Activated CD8-positive, alpha-beta memory T cell treated with anti-CD3 and anti-CD28 coated beads for 24 hours (primary cell): Measurements from ENCODE around the gene TMEM109.
A peak's percentile ranks its signal among the peaks of the same experiment; 100 is the strongest.

ENCODE experiments used
- DNase-seq: peaks from one replicate; pipeline ENCODE4 v3.0.0-alpha.2; 2020

Gene TMEM109

DNA sequence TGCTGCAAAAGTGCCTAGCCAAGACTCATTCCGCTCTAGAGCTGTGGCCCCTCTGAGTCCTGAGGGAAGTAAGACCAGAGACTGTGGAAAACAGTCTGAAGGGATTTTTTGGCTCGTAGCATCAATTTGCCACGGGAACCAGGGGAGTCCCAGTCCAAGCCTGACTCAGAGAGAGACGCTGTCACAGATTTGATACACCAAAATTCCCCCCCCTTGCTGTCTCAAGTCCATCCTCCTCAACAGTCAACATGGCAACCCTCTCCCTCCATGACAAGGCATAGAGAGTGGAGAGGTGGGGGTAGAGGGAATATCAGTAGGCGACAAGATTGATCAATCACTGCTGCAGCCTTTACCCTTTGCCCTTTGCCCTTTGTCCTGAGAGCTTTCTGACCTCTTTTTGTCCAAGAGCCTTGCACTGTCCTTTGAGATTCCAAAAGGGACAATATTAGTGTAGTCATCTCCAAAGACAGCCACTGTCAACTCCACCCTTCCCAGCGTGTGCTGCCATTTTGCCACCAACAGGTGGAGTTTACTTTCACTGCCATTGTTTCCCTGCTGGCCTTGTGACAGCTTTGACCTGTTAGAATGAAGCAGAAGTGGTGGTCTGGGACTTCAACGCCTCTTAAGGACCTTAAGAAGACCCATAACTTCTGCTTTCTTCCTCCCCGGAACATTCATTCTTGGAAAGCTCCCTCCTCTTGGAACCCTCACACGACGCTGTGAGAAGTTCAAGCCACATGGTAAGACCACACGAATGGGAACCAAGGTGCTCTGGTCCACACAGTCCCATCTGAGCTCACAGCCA lies 30.7 kb downstream of the TMEM109 start:
- DNase-seq: no peak

GRCh38 chr11:60945295-60945667 lies 31.3 kb downstream of the TMEM109 start:
- DNase-seq: no peak

- DNase-seq: no peak
These were observed 32.8 kb downstream of the TMEM109 start for GRCh38 chr11:60946601-60947264.

- no peak for DNase-seq
These were observed 33.7 kb downstream of the TMEM109 start for GRCh38 chr11:60947700-60948099.

- no peak for DNase-seq
These were observed 34.3 kb downstream of the TMEM109 start for GRCh38 chr11:60948250-60948649.

GRCh38 chr11:60950024-60950423 lies 36.1 kb downstream of the TMEM109 start:
- DNase-seq: no peak

DNA sequence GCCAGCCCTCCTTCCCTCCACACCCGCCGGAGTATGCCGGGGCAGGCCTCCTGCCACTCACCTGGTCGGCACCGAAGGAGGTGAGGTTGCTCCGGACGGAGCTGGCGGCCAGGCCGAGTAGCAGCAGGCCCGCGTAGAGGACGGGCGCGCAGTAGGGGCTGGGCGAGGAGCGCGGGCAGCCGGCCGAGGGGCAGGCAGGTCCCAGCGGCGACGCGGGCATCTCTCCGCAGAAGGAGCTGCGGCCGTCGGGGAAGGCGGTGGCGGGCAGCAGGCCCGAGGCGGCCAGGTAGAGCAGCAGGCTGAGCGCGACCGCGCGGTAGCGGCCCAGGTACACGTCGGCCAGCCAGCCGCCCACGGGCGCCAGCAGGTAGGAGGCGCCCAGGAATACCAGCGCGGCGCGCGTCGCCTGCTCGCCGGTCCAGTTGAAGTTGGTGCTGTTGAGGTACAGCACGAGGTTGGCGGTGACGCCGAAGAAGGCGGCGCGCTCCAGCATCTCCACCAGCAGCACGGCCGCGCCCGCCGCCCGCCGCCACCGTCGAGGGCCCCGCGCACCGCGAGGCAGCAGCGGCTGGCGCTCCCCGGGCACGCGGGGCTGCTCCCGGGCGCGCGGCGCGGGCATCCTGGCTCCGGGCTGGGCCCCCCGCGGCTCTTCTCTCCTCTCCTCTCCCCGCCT lies 37.1 kb downstream of the TMEM109 start:
- peak; percentile 68 for DNase-seq

- DNase-seq: no peak
These were observed 37.6 kb downstream of the TMEM109 start for GRCh38 chr11:60951606-60951903.

- DNase-seq: peak; percentile 68
These were observed 38.2 kb downstream of the TMEM109 start, which contains the start of gene SLC15A3 for GRCh38 chr11:60951904-60952741. Gene SLC15A3, minus strand, starts transcription at chr11:60952176. Its CDS starts 625 bp downstream, at chr11:60951551.

GRCh38 chr11:60952742-60953170 lies 38.8 kb downstream of the TMEM109 start:
- DNase-seq: no peak

- no peak for DNase-seq
These were observed 39.8 kb downstream of the TMEM109 start for GRCh38 chr11:60953781-60954180.

DNA sequence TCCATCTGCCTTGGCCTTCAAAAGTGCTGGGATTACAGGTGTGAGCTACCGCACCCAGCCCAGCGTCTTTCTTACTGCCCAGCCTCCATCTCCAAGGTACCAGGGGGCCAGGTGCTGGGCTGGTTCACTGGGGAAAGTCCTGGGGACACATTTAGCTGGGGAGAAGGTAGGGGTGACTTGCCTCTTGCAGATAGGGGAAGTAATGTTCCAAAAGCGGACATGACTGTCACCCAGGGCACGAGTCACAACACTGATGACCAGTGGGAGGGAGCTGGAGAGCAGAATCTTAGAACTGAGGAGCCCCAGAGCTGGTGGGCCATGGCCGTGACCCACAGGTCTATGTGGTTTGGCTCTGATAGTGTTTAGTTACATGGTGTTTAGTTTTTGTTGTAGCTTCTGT lies 40.5 kb downstream of the TMEM109 start:
- no peak for DNase-seq

- DNase-seq: no peak
These were observed 41.6 kb downstream of the TMEM109 start for GRCh38 chr11:60955571-60955970.

DNA sequence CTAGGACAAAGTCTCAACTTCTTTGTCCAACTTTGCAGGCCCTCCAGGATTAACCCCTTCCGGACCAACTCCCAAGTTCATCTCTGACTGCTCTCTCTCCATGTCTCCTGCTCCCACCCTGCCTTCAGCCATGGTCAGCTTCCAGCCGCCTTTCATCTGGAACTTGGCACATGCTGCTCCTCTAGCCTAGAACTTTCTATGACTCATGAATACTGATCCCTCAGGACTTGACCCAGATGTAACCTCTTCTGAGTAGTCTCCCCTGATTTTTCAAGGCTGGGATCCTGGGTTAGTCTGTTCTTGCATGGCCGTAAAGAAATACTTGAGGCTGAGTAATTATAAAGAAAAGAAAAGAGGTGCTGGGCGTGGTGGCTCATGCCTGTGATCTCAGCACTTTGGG lies 43.2 kb downstream of the TMEM109 start:
- DNase-seq: no peak

- no peak for DNase-seq
These were observed 45.5 kb downstream of the TMEM109 start for GRCh38 chr11:60959431-60959830.

DNA sequence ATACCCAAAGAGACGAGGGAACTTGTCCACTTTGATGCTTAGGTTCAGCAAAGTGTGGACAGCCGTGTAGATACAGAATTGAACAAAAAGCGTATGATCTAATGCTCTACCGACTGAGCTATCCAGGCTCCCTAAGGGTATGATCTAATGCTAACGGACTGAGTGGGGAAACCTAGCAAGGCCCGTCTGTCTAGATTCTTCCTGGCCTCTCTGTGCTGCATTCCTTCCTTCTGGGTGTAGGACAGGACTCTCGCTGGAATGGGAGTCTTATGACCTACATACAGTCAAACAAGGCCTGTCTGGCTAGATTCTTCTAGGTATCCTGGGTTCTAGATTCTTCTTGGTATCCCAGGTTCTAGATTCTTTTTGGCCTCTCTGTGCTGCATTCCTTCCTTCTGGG lies 46.4 kb downstream of the TMEM109 start:
- DNase-seq: no peak

DNA sequence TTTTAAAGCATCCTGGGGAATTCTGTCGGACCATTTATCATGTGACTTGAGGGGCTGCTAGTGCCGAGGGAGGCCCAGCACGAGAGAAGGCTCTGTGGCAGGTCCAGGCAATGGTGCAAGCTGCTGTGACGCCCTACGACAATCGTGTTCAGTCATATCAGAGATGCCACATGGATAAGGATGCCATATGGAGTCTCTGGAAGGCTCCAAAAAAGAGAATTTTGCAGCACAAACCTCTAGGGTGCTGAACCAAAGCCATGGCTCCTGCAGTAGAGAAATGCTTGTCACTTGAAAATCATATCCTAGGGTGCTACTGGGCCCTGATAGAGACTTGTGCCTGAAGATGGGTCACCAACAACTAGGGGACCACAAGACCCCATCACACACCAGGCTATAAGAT lies 50.8 kb downstream of the TMEM109 start:
- DNase-seq: no peak

DNA sequence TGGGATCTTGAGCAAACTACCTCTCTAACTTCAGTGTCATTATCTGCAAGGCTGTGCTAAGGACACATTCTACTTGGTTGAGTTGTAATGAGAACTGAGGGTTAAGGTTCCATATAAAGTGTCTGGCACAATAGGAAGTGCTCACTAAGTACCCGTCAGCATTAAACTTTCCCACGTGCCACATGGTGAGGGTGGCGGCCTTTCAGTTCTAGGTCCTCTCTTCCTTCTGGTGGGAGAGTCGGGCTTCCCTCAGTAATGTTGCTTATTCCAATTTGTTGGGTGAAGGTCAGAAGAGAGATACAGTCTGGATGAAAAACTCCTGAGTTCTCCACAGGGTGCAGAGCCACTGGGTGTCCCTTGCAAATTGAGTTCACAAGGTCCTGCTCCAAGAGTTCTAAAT lies 52.9 kb downstream of the TMEM109 start:
- DNase-seq: no peak

DNA sequence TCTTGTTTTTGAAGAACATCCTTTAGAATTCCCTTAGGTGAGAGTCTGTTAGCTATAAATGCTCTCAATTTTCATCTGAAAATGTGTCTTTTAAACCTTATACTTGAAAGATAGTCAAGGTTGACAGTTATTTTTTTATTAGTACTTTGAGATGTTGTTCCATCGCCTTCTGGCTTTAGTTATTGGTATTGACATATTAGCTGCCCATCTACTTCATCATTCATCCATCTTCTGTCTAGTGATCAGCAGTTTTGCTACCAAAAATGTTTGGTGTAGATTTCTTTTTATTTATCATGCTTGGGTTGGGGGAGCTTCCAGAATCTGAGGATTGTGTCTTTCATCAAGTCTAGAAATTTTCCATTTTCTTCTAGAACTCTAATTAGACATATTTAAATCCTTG lies 54.3 kb downstream of the TMEM109 start:
- DNase-seq: no peak

DNA sequence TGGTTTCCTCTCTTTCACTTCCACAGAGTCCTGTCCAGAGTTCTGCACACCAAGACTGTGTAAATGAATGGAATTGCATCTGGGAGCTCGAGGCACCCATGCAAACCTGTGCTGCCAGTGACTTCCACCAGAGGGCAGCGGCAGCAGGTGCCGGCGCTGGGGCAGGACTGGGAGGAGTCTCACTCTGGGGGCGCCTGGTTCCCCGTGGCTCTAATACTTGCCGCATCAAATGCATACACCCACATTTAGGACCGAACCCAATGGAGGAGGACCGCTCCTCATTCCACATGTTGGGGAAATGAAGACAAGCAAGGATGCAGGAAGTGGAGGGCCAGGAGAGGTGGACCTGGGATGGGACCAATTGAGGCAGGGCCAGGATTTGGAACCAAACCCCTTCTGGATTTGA lies 56.4 kb downstream of the TMEM109 start:
- peak; percentile 93 for DNase-seq

- DNase-seq: no peak
These were observed 56.9 kb downstream of the TMEM109 start for GRCh38 chr11:60970890-60971289.

DNA sequence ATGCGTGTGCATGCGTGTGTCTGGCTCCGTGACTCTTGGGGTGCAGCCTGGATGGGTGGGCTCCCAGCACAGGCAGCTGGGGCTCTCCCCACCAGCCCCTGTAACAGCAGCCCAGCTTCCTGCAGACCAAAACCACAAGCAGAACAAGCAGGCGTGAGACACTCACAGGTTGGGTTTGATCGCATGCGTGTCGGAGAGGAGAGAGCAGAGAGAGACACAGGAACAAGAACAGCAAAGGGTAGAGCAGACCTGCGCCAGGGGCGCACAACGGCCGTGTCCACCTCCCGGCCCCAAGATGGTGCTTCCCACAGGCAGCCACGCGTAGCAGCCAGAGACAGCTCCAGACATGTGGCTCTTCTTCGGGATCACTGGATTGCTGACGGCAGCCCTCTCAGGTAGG lies 57.6 kb downstream of the TMEM109 start, which contains the start of gene CD6:
Gene CD6 (plus strand): TSS at position 161 of the 400 bp plus-strand sequence. CDS start 186 bp downstream, at position 347.
- DNase-seq: peak; percentile 88
